GM12892 (cell line): ENCODE results near the gene WNT3.

ENCODE experiments used
- DNase-seq: peaks from one replicate; pipeline ENCODE4 v3.0.0; 2011; ENCODE audit not compliant: insufficient read length
- FAIRE-seq: peaks from 2 replicates; lab custom pipeline; 2011; peaks lifted over from hg19 to GRCh38; lab: Jason Lieb, UNC
- POLR2A ChIP-seq: IDR thresholded peaks from 2 replicates; pipeline ENCODE4 v1.6.1; 2011; ENCODE audit warnings: low read depth, low read length, control low read depth
- POLR2AphosphoS5 ChIP-seq: IDR thresholded peaks from 2 replicates; pipeline ENCODE4 v1.6.1; 2011; ENCODE audit warnings: low read depth, low read length, control low read depth
- TAF1 ChIP-seq: IDR thresholded peaks from 2 replicates; pipeline ENCODE4 v1.6.1; 2011; ENCODE audit warnings: low read depth, mild to moderate bottlenecking, control low read depth, low read length, borderline replicate concordance

Gene WNT3

DNA sequence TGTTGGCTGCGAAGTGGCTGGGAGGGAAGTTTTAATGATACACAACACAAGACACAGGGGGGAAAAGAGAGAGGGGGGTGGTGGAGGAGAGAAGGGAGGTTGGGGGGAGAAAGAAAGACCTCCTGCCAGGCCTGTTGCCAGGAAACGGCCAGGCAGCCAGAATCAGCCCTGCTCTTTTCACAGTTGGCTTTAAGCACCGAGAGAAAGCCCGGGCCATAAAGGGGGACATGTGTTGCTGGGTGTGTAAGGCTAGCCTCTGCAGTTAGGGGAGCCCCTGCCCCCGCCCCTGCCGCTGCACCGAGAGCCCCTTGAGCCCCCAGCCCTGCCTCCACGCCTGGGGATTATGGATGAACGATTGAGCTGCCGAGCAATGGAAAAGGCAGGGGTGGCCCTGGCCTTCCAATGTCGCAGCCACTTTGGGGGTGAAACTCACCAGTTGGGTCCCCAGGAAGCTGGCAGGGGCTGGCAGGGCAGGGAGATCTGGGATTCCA, 13.9 kb upstream of the WNT3 start:
- no peak for FAIRE-seq

DNA sequence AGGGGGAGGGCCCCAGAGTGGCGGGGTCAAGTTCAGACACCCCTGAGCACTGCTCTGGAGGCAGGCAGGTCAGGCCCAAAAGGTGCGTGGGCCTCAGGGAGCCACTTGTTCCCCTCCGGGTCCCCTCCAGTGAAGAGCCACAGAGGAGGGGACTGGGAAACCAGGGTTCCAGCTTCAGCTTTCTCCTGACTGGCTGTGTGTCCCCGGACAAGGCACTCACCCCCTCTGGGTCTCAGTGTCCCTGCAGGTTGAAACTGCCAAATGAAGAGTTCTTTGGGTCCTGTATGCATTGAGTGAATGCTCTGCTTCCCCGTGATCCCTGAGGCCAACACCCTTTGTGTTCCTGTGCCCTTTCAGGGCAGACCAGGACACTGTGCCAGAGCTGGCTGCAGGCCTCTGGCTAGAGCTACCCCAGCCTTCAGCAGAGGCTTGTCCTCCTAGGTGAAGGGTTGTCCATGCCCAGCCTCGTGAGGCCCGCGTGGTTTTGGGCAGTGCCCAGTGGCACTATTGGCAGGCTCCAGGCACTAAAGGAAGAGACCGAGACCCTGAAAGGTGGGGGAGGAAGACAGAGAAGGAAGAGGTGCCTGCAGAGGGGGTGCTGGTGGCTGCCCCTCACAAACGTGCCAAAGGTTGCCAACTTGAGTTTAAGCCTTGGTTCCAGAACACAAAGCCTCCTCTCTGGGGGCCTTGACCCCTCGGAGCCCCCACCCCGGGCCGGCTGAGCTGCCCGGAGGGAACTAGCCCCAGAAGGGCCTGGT, 13.3 kb upstream of the WNT3 start:
- DNase-seq (no peak), FAIRE-seq (no peak)
- TF ChIP-seq POLR2A: no peak
- TF ChIP-seq TAF1: no peak
- TF ChIP-seq POLR2AphosphoS5: no peak

More for the DNA sequence above, 13.9 kb upstream of the WNT3 start:
- no peak for DNase-seq
- TF ChIP-seq TAF1: no peak
- TF ChIP-seq POLR2AphosphoS5: no peak
- no peak for TF ChIP-seq POLR2A

- FAIRE-seq: no peak
- no peak for TF ChIP-seq POLR2A
- no peak for TF ChIP-seq TAF1
- TF ChIP-seq POLR2AphosphoS5: no peak
These were observed 8.8 kb upstream of the WNT3 start for GRCh38 chr17:46827274-46827673.

GRCh38 chr17:46826116-46826515, 7.6 kb upstream of the WNT3 start:
- FAIRE-seq (no peak), DNase-seq (no peak)
- TF ChIP-seq TAF1: no peak
- no peak for TF ChIP-seq POLR2AphosphoS5
- TF ChIP-seq POLR2A: no peak

More at GRCh38 chr17:46827274-46827673, 8.8 kb upstream of the WNT3 start:
- DNase-seq: no peak

DNA sequence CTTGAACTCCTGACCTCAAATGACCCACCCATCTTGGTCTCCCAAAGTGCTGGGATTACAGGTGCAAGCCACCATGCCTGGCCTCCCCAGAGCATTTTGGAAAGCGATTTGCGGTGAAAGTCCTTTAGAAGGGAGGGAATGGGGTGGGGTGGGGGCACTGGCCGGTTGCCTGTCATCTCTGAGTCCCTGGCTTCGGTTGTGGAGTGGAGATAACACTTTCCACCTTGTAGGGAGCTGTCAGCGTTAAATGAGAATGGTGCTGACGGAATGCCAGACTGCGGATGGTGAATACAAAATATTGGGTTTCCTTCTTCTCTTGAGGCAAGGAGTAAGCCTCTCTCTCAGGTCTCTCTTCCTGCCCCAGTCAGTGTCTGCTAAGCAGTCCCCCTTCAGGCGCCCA, 5.2 kb upstream of the WNT3 start:
- TF ChIP-seq POLR2A: no peak
- no peak for TF ChIP-seq TAF1
- TF ChIP-seq POLR2AphosphoS5: no peak
- no peak for FAIRE-seq
- no peak for DNase-seq

DNA sequence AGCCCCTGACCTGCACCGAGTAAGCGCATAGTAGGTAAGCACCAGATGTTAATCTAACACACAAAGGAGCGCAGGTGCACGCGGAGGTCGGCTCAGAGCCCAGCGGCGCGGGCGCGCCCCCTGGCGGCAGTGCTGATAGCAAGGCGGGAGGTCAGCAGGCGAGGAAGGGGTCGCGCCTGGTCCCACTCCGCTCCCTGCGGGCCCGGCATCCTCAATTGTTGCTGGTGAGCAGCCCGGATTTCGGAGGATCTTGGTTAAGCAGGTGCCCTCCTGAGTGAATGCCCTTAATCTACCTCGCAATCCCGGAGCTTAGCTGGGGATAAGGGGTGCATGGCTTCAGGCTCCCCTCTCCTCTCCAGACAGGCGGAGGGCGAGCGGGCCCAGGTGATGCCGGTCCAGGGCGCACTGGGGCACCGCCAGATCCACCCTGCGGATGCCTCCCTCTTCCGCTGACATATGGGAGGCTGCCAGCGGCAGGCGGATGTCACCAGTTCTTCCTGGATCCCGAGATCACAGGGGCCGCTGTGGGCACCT, 4.0 kb upstream of the WNT3 start:
- TF ChIP-seq TAF1 (no peak), POLR2A (no peak), POLR2AphosphoS5 (no peak)
- FAIRE-seq (no peak), DNase-seq (no peak)

DNA sequence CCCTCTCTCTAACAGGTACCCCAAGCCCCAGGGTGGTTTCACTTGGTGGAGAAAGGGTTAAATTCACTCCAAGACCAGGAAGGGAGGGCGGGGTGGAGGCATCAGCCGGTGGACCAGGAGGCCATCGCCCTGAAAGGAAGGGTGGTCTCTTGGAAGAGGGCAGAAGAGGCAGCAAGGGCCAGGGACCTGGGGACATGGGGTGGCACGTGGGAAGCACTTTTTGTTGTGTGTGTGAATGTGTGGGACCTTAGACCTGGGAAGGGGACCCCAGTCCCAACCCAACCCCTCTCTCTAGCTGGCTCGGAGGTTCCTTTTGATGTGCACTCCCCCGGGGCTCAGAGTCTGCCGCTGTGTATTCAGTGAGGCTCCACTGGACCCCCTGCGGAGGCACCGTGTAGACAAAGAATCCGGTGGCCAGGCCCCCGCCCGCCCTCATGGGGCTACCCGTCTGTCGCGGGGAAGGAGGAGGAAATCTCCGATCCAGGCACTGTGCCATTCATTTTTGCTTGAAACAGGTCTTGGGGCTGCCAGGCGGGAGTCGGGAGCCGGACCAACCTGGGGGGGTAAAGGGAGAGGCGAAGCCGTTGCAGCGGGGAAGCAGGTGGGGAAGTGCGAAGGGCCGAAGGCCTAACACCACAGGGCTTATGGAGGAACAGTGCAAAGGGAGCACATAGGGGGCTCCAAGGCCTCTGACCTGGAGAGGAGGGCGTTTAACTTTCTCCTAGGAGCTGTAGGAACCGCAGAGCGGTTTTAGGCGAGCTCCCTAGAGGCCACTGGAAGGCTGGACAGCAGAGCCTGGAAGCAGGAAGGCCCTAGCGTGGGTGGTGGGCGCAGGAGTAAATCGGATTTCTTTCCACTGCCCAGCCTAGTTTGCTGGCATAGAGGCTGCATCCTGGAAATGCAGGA, 3.2 kb upstream of the WNT3 start:
- FAIRE-seq (no peak), DNase-seq (no peak)
- TF ChIP-seq TAF1 (no peak), POLR2AphosphoS5 (no peak), POLR2A (no peak)

GRCh38 chr17:46820592-46821450, 2.3 kb upstream of the WNT3 start:
- FAIRE-seq (no peak), DNase-seq (no peak)
- no peak for TF ChIP-seq TAF1
- TF ChIP-seq POLR2A: no peak
- no peak for TF ChIP-seq POLR2AphosphoS5

- no peak for FAIRE-seq
- no peak for DNase-seq
- TF ChIP-seq POLR2A: no peak
- TF ChIP-seq POLR2AphosphoS5: no peak
- no peak for TF ChIP-seq TAF1
These were observed 1.4 kb upstream of the WNT3 start for GRCh38 chr17:46819906-46820351.

DNA sequence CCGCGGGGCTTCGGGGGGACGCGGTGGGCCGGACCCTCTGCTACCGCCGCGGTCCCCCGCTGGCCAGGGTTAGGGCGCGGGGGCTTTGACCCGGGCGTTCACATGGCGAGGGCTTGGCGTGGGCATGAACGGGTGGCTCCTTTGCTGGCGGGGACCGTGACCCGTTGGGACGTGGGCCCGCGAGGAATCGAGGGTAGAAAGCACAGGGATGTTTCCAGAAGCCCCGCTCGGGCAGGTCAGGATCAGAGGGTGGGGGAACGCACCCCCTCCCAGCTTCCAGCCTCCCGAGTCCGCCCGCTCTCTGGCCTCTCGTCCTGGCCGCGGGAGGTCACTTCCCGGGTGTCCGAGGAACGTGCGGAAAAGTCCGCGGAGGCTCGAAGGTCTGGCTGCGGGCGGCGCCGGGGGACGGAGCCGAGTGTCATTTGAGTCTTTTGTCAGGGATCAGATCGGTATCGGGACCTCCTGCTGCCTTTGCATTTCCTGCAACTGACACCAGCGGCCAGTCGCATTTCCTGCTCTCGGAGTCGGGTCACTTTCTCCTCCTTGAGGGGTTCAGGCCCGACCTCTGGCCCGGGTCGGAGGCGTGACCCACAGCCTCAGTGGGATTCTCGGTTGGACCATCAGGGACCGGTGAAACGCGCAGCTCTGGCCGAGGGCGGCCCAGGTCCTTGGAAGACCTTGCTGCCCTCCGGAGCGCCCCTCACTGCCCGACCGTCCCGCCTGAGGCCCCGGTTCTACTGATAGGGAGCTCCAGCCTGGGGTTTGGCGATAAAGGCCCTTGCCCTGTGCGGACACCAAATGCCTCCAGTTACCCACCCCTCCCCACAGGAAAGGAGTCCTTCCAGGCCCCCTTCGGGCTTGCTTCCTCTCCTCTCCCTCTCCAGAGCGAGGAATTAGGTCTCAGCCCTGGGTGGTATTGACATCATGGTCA, 702 bp upstream of the WNT3 start:
- FAIRE-seq (no peak), DNase-seq (no peak)
- TF ChIP-seq TAF1: no peak
- no peak for TF ChIP-seq POLR2AphosphoS5
- TF ChIP-seq POLR2A: no peak

DNA sequence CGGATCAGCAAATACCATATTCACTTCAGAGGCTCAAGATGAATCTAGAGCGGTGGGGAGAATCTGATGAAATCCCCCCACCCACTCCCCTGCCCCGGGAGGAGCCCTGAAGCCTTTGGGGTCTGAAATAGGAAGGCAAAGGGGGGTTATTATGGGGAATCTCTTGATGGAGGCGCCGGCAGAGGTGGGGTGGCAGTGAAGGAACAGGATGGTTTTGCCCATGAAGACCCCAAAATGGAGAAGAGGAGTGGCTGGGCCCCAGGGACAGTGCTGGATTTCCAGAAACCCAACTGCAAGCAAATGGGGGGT, 637 bp downstream of the WNT3 start:
- no peak for TF ChIP-seq TAF1
- no peak for TF ChIP-seq POLR2A
- TF ChIP-seq POLR2AphosphoS5: no peak
- no peak for DNase-seq
- no peak for FAIRE-seq
